Upper lobe of left lung (tissue), 6 donors: ENCODE measurements around the gene BRMS1L. TPM values are rescaled to one million over a fixed set of nuclear protein-coding genes. Genes with fewer than 3 reads are reported as not detected.
"Not testable (repeated sequence)": the region's sequence is repeated elsewhere in the genome, so short reads cannot be mapped to it uniquely, and the experiment has no call there.

Source experiments
- ATAC-seq, 2 donors: fragments of 200-7000 bp; cut with Tn5 transposase; one replicate each; pipeline ENCODE4 v1.9.1; 2022; ENCODE audit warnings: mild to moderate bottlenecking in 2 of 2, moderate library complexity in 2 of 2; ENCODE audit not compliant: low FRiP score in 2 of 2
- DNase-seq, 2 donors: peaks; one replicate each; pipeline ENCODE4 v3.0.0-alpha.2; 2019 to 2020
- H3K27ac ChIP-seq, 4 donors: fragments of 200-600 bp; sonication (generic); one replicate each; pipeline ENCODE4 v1.5.1; 2016 to 2019
- H3K27me3 ChIP-seq, 4 donors: fragments of 200-600 bp; sonication (generic); one replicate each; pipeline ENCODE4 v1.5.1; 2017 to 2019
- H3K36me3 ChIP-seq, 4 donors: fragments of 200-600 bp; sonication (generic); one replicate each; pipeline ENCODE4 v1.5.1; 2016 to 2019
- H3K4me1 ChIP-seq, 4 donors: fragments of 200-600 bp; sonication (generic); one replicate each; pipeline ENCODE4 v1.5.1; 2018 to 2019
- H3K4me3 ChIP-seq, 4 donors: fragments of 200-600 bp; sonication (generic); one replicate each; pipeline ENCODE4 v1.5.1; 2017 to 2019; ENCODE audit warnings: mild to moderate bottlenecking in 2 of 4, moderate library complexity in 1 of 4
- H3K9me3 ChIP-seq, 4 donors: fragments of 200-600 bp; sonication (generic); one replicate each; pipeline ENCODE4 v1.5.1; 2018 to 2019
- EP300 ChIP-seq, 4 donors: sonication (generic); formaldehyde crosslinking; IDR thresholded peaks; one replicate each; pipeline ENCODE4 v1.5.1; 2017; ENCODE audit warnings: antibody characterized with exemption in 4 of 4, control low read depth in 2 of 4
- POLR2A ChIP-seq, 4 donors: fragments of 450-650 bp; IDR thresholded peaks; one replicate each; pipeline ENCODE4 v1.5.1; 2016 to 2017; ENCODE audit warnings: antibody characterized with exemption in 4 of 4, mild to moderate bottlenecking in 2 of 4
- POLR2AphosphoS5 ChIP-seq, 2 donors: sonication (generic); formaldehyde crosslinking; IDR thresholded peaks; one replicate each; pipeline ENCODE4 v1.5.1; 2017; ENCODE audit warnings: antibody characterized with exemption in 2 of 2
- WGBS, 2 donors: methylation state at CpG; one replicate each; pipeline ENCODE4 v1.1.5; 2017 to 2018; 5-methylcytosine and 5-hydroxymethylcytosine counted together
- total RNA-seq, 6 donors: library from RNA; depleted of rRNA in 4 of 6; stranded (reverse); fragments of >200 nt in 4 of 6; gene quantifications; one replicate each; pipeline versions ENCODE4 v1.1.0 to v1.2.1, GENCODE V29; 2016 to 2021
- TF ChIP-seq, protein P1 (sequence below), 6 experiments: fragments of 450-650 bp in 4 of 6; fragments of 200-600 bp in 2 of 6; sonication (generic) in 2 of 6; IDR thresholded peaks; one replicate each; pipeline ENCODE4 v1.5.1; 2016 to 2019; ENCODE audit warnings: antibody characterized with exemption in 6 of 6
- donor health status: DM: no; HTN: no; CAD: no; lungs with moderate emphysema.
- donor health status: DM: no; HTN: yes; CAD: no; lungs with severe emphysema.

The BRMS1L gene
- total RNA-seq, 6 donors from 2014 or later, result 2.1 to 14.4 (median 6.7) TPM

- WGBS, 2 donors, result 88 to 91% methylated on average over 1 of the region's 1 CpG
Measured at GRCh38 chr14:35829449-35829848, 3.3 kb downstream of the BRMS1L start.

DNA sequence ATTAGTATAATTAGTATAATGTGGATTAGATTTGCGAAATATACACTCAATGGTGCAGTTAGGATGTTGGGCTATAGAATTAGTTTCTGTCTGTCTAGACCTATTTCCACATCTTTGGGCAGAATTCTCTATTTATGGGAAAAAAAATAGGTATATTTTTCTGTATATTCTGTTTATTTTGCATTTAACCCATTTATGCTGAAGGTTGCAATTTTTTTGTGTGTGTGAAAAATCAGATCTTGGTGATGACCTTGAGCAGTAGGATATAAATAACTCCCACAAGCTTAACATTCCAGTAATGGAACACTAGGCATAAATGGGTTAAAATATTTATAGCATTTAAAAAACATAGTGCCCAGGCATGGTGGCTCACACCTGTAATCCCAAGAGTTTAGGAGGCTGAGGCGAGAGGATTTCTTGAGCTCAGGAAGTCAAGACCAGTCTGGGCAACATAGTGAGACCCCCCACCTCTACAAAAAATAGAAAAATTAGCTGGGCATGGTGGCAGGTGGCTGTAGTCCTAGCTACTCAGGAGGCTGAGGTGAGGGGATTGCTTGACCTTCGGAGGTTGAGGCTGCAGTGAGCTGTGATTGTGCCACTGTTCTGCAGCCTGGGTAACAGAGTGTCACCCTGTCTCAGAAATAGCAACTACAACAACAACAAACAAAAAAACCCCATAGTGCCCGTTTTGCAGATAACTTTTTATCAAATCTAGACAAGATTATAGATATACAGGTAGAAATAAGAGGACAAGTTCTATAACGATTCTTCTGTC is 9.3 kb downstream of the BRMS1L start:
- WGBS, 2 donors, result 90 to 94% methylated on average over 5 of the region's 5 CpGs

More at GRCh38 chr14:35829449-35829848, 3.3 kb downstream of the BRMS1L start:
- TF ChIP-seq, protein P1, sequence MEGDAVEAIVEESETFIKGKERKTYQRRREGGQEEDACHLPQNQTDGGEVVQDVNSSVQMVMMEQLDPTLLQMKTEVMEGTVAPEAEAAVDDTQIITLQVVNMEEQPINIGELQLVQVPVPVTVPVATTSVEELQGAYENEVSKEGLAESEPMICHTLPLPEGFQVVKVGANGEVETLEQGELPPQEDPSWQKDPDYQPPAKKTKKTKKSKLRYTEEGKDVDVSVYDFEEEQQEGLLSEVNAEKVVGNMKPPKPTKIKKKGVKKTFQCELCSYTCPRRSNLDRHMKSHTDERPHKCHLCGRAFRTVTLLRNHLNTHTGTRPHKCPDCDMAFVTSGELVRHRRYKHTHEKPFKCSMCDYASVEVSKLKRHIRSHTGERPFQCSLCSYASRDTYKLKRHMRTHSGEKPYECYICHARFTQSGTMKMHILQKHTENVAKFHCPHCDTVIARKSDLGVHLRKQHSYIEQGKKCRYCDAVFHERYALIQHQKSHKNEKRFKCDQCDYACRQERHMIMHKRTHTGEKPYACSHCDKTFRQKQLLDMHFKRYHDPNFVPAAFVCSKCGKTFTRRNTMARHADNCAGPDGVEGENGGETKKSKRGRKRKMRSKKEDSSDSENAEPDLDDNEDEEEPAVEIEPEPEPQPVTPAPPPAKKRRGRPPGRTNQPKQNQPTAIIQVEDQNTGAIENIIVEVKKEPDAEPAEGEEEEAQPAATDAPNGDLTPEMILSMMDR (IDR thresholded peaks at IDR 0.05), result no peak
- TF ChIP-seq EP300 (IDR thresholded peaks at IDR 0.05) (no peak), POLR2AphosphoS5 (IDR thresholded peaks at IDR 0.05) (no peak), POLR2A (IDR thresholded peaks at IDR 0.05) (no peak)
- no peak for DNase-seq
- no peaks in the 10 kb centered on the region for H3K27me3 ChIP-seq
- peaks cover 0 to 16% (median 0%) of the 10 kb centered on the region in 4 donors for H3K36me3 ChIP-seq
- no peak overlapping the region for H3K27ac ChIP-seq
- H3K4me1 ChIP-seq, result peaks cover 0 to 9% (median 7%) of the 10 kb centered on the region in 4 donors
- no peak for ATAC-seq
- no peak overlapping the region for H3K4me3 ChIP-seq
- H3K9me3 ChIP-seq, result no peaks in the 10 kb centered on the region

DNA sequence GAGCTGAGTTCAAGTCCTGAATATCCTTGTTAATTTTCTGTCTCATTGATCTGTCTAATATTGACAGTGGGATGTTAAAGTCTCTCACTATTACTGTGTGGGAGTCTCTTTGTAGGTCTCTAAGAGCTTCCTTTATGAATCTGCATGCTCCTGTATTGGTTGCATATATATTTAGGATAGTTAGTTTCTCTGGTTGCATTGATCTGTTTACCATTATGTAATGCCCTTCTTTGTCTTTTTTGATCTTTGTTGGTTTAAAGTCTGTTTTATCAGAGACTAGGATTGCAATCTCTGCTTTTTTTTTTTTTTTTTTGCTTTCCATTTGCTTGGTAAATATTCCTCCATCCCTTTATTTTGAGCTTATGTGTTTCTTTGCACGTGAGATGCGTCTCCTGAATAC is 15.6 kb downstream of the BRMS1L start:
- peaks cover 5 to 17% (median 13%) of the 10 kb centered on the region in 4 donors for H3K9me3 ChIP-seq
- not testable (repeated sequence) for H3K27ac ChIP-seq, DNase-seq, H3K4me1 ChIP-seq, ATAC-seq, H3K4me3 ChIP-seq, H3K27me3 ChIP-seq
- H3K36me3 ChIP-seq, result peaks cover 0 to 59% (median 21%) of the 10 kb centered on the region in 4 donors
- whole genome bisulfite sequencing, 2 donors, result 94 to 100% methylated on average over 2 of the region's 2 CpGs

More for the DNA sequence above, 9.3 kb downstream of the BRMS1L start:
- Histone ChIP-seq H3K27me3 (no peaks in the 10 kb centered on the region), H3K4me1 (no peaks in the 10 kb centered on the region), H3K9me3 (peaks cover 0 to 3% (median 0%) of the 10 kb centered on the region in 4 donors), H3K27ac (no peak overlapping the region), H3K4me3 (no peak overlapping the region), H3K36me3 (peaks cover 2 to 57% (median 11%) of the 10 kb centered on the region in 4 donors)
- ATAC-seq (no peak), DNase-seq (no peak)
- TF ChIP-seq EP300 (IDR thresholded peaks at IDR 0.05) (no peak), POLR2AphosphoS5 (IDR thresholded peaks at IDR 0.05) (no peak), POLR2A (IDR thresholded peaks at IDR 0.05) (no peak)
- TF ChIP-seq, protein P1 (IDR thresholded peaks at IDR 0.05), result no peak

DNA sequence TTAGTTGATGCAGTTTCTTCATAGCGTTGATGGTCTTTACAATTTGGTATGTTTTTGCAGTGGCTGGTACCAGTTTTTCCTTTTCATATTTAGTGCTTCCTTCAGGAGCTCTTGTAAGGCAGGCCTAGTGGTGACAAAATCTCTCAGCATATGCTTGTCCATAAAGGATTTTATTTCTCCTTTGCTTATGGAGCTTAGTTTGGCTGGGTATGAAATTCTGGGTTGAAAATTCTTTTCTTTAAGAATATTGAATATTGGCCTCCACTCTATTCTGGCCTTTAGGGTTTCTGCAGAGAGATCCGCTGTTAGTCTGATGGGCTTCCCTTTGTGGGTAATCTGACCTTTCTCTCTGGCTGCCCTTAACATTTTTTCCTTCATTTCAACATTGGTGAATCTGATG is 16.1 kb downstream of the BRMS1L start:
- not testable (repeated sequence) for H3K27me3 ChIP-seq, ATAC-seq, H3K27ac ChIP-seq, H3K4me3 ChIP-seq, H3K4me1 ChIP-seq, DNase-seq
- peaks cover 0 to 54% (median 20%) of the 10 kb centered on the region in 4 donors for H3K36me3 ChIP-seq
- 88 to 100% methylated on average over 2 of the region's 2 CpGs for WGBS, 2 donors
- H3K9me3 ChIP-seq, result peaks cover 5 to 17% (median 13%) of the 10 kb centered on the region in 4 donors

- ATAC-seq (no peak), DNase-seq (no peak)
- H3K4me1 ChIP-seq, result no peaks in the 10 kb centered on the region
- H3K36me3 ChIP-seq, result peaks cover 0 to 40% (median 16%) of the 10 kb centered on the region in 4 donors
- H3K27me3 ChIP-seq, result no peaks in the 10 kb centered on the region
- H3K27ac ChIP-seq, result no peak overlapping the region
- 95 to 97% methylated on average over 4 to 8 of the region's 8 CpGs for WGBS, 2 donors
- peaks cover 5 to 17% (median 13%) of the 10 kb centered on the region in 4 donors for H3K9me3 ChIP-seq
- TF ChIP-seq, protein P1 (IDR thresholded peaks at IDR 0.05), result no peak
- TF ChIP-seq POLR2AphosphoS5 (IDR thresholded peaks at IDR 0.05) (no peak), POLR2A (IDR thresholded peaks at IDR 0.05) (no peak)
- no peak overlapping the region for H3K4me3 ChIP-seq
Measured at GRCh38 chr14:35844494-35844893, 18.4 kb downstream of the BRMS1L start.

DNA sequence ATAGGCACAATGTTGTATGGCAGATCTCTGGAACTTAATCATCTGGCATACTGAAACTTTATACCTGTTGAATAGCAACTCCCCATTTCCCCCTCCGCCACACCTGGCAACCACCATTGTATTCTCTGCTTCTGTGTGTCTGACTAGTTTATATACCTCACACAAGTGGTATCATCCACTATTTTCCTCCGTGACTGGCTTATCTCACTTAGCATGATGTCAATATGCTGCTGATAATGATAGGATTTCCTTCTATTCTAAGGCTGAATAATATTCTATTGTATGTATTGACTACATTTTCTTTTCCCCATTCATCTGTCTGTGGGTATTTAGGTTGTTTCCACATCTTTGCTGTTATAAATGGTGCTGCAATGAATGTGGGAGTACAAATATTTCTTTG is 21.5 kb downstream of the BRMS1L start:
- no peak overlapping the region for H3K4me3 ChIP-seq
- DNase-seq (no peak), ATAC-seq (no peak)
- no peaks in the 10 kb centered on the region for H3K4me1 ChIP-seq
- WGBS, 2 donors, result 82 to 84% methylated on average over 2 of the region's 2 CpGs
- H3K36me3 ChIP-seq, result peaks cover 0 to 21% (median 14%) of the 10 kb centered on the region in 4 donors
- TF ChIP-seq EP300 (IDR thresholded peaks at IDR 0.05) (no peak), POLR2AphosphoS5 (IDR thresholded peaks at IDR 0.05) (no peak), POLR2A (IDR thresholded peaks at IDR 0.05) (no peak)
- TF ChIP-seq, protein P1 (IDR thresholded peaks at IDR 0.05), result no peak
- no peak overlapping the region for H3K27ac ChIP-seq
- no peaks in the 10 kb centered on the region for H3K27me3 ChIP-seq
- H3K9me3 ChIP-seq, result peaks cover under 1 to 2% (median 1%) of the 10 kb centered on the region in 4 donors
